HepG2 (cell line): ENCODE data around the gene IL3RA.

ENCODE experiments used
- BRCA1 ChIP-seq: sonication (generic); formaldehyde crosslinking; IDR thresholded peaks from 2 replicates; pipeline ENCODE4 v1.4.0; 2020; ENCODE audit warnings: missing genetic modification reagents
- CBFB ChIP-seq: sonication (generic); formaldehyde crosslinking; IDR thresholded peaks from 2 replicates; pipeline ENCODE4 v1.4.0; 2020; ENCODE audit warnings: missing genetic modification reagents
- KDM4B ChIP-seq: sonication (generic); formaldehyde crosslinking; IDR thresholded peaks from 2 replicates; pipeline ENCODE4 v1.4.0; 2020; ENCODE audit warnings: missing genetic modification reagents
- NR1H2 ChIP-seq: sonication (generic); formaldehyde crosslinking; IDR thresholded peaks from 2 replicates; pipeline ENCODE4 v1.8.1; 2022; ENCODE audit warnings: low read depth, missing genetic modification reagents, borderline replicate concordance
- NR2F1 ChIP-seq, 2 experiments: fragments of 450-650 bp in 1 of 2; formaldehyde crosslinking in 1 of 2; IDR thresholded peaks; 2 replicates each; pipeline versions ENCODE4 v1.5.0 to v1.6.1; 2016 to 2020; ENCODE audit warnings: mild to moderate bottlenecking in 1 of 2, missing compliant biosample characterization in 1 of 2, missing genetic modification reagents in 1 of 2, moderate library complexity in 1 of 2
- RORA ChIP-seq: sonication (generic); formaldehyde crosslinking; IDR thresholded peaks from 2 replicates; pipeline ENCODE4 v1.5.0; 2020; ENCODE audit warnings: mild to moderate bottlenecking, missing genetic modification reagents, moderate library complexity
- YY1 ChIP-seq: IDR thresholded peaks from 2 replicates; pipeline ENCODE4 v1.6.1; 2011; ENCODE audit warnings: low read length, low read depth, moderate library complexity, mild to moderate bottlenecking; ENCODE audit not compliant: insufficient read depth, insufficient replicate concordance
- ZNF382 ChIP-seq: sonication (generic); formaldehyde crosslinking; IDR thresholded peaks from 2 replicates; pipeline ENCODE4 v1.5.0; 2020; ENCODE audit warnings: missing genetic modification reagents, mild to moderate bottlenecking, borderline replicate concordance
- TF ChIP-seq, protein P1 (sequence below): IDR thresholded peaks from 2 replicates; pipeline ENCODE4 v1.6.1; 2016; ENCODE audit warnings: low read depth, borderline replicate concordance

DNA sequence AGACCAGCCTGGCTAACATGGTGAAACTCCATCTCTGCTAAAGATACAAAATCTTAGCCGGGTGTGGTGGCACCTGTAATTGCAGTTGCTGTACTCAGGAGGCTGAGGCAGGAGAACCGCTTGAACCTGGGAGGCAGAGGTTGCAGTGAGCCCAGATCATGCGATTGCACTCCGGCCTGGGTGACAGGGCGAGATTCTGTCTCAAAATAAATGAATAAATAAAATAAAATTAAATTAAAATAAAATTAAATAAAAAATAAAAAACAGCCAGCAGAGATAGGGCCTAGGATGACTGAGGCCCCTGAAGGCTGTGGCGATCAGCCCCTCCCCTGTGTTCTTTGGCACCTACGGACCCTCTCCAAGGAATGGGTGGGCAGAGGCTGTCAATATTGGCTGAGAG is 22.8 kb upstream of the IL3RA start:
- TF ChIP-seq CBFB (CRISPR knock-in tag) (no peak), ZNF382 (CRISPR knock-in tag) (no peak), NR1H2 (no peak), RORA (CRISPR knock-in tag) (no peak), KDM4B (CRISPR knock-in tag) (no peak), YY1 (no peak), BRCA1 (no peak), NR2F1 (CRISPR knock-in tag; IDR thresholded peaks at IDR 0.05) (no peak)
- TF ChIP-seq, protein P1, sequence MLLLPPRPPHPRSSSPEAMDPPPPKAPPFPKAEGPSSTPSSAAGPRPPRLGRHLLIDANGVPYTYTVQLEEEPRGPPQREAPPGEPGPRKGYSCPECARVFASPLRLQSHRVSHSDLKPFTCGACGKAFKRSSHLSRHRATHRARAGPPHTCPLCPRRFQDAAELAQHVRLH (CRISPR knock-in tag): no peak
